Measurements from ENCODE around the gene MDK.
A peak's percentile ranks its signal among the peaks of the same experiment; 100 is the strongest.

MDK gene

DNA sequence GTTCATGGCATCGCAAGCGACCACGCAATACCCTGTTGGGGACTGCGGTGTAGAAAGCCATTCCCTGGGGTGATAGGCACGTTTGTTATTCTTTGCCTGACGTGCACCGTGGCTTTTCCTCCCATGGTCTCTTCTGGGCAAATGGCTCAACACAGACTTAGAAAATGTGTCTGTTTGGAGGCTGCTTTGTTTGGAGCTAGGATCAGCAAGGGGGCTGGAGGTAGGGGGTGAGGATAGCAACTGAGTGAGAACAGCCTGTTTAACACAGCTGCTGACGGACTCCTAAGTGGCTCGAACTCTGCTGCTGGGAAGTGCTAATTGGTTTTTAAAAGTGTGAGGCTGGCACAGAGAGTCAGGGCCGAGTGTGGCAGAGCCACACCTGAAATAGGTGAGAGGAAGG lies 26.2 kb downstream of the MDK start:
- no peak for DNase-seq

DNA sequence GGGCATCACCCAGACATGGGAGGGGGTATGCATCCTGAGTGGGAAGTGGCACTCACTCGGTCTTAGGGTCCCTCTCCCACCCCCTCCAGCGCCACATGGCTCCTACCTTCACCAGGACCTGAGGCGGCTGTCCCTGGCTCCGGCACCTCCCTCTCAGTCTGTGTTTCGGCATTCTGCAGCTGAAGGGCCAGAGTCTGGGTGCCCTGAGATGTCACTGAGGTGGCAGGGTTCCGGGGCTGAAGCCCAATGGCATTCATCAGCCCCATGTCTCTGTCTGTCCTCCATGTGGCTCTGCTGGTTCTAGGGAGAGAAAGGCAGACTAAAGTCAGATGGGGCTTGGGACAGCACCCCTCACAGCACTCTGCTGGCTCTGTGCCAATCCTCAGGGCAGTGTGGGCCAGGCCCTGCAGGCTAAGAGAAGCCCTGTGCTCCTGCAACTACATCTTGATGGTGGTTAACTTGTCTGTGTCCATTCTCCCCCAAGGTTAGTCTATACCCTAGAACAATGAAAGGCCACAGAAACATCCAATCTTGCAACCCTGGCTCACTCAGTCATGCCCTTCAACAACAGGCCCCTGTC lies 27.0 kb downstream of the MDK start:
- DNase-seq, result no peak

DNA sequence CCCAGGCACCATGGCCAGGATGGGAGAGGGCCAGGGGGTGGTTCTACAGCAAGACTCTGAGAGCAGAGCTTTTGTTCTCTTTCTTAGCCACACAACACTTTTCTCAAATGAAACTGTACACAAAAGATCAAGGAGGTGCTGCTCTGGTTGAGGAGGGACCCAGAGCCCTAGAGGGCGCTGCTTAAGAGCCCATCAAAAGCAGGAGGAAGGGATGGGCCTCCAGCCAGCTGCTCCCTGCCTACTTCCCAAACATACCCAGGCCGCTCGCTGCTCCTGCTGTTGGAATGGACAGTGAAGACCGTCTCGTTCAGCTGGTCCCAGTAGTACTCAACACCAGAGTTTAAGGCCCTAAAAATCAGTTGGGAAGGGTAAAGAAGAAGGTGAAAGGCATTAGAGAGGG lies 28.6 kb downstream of the MDK start:
- DNase-seq, result no peak

DNA sequence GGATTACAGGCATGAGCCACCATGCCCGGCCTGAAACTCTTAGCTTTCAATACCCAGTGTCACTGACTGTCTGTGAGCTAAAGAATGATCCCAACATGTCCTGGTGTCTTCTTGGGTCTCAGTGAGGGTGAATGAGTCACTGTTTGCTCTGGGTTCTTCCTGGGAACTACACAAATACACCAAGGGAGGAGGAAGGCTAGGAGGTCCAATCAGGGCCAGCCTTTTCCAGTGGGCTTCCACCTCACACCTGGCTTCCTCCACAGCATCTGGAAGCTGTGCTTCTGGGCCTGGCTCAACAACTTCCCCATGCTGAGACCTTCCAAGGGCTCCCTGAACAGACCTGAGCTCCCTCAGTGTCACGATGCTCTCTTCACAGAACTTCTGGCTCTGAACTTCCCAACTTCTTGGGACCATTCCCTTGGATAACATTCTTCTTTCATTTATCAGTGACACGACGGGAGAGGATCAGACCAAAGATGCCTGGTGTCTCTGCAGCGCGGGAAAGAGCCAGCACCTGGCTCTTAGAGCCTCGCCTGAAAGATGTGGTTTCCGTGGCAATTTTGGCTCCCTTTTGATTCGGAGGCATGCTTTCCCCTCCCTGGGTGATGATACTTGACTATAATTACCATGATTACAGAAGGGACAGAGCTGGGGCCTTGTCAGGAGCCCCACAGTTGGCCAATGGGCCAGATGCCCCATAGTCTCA lies 32.4 kb downstream of the MDK start:
- peak; percentile 81 for DNase-seq

DNA sequence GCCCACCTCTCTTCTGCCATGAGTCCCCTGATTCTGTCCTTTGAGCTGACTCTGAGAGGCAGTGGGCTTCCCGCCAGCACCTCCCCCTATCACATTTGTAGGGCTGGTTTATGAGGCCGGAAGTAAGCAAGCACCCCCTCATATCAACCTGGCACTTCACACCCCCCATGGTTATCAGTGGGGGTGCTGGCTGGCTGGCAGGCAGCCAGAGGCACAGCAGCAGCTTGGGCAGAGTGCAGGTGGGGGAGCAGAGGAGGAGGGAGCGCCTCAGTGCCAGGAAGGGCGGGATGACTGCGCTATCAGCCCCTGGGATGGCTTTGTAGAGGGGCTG lies 33.0 kb downstream of the MDK start:
- peak; percentile 87 for DNase-seq

DNA sequence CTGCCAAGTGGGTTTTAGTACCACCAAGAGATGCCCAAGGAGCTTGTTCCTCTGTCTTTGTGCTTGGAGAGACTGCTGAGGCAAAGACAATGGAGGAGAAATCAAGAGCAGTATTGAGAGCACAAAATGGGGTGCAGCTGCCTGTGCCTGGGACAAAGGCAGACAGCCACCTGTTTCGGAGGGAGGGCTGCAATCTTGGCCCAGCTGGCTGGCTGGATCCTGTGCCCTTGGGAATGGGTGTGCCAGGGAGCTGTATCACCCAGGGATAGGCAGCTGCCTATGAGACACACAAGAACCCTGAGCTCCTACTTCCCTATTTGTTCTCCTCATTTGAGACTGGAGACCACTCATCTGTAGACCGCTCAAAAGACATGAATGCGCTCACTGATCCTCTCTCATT lies 33.4 kb downstream of the MDK start:
- peak; percentile 89 for DNase-seq

DNA sequence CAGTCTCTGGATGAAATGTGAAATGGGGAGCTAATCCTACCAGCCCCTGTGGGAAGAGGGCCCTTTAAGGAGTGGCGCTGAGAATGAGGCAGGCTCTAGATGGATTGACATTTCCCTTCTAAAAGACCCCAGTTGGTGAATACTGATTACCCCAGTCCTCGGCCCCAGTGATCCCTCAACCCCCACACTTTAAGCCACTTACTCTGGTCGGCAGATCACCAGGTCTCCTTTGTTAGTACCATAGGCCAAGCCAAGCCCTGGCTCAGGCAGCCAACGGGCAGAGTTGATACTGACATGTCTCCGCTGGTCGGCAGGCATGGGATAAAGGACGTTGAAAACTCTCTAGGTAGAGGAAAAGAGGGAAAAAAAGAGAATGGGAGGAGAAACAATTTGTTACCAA lies 36.2 kb downstream of the MDK start:
- DNase-seq, result no peak

DNA sequence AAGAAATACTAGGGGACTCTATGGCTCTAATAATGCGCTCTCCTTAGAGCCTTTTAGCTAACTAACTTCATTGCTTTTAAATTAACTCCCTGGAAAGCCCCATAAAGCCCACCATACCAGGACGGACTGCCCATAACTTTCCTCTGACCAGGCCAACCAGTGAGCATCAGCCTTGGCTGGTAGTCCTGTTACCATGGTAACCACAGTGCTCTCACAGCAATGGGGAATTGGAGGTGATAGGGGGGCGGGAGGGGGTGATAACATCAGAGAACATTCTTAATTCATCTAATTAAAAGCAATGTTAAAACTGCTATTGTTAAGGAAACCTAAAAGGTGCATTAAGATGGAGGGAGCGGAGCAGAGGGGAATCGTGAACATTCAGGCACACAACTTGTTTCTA lies 37.3 kb downstream of the MDK start:
- DNase-seq, result no peak

DNA sequence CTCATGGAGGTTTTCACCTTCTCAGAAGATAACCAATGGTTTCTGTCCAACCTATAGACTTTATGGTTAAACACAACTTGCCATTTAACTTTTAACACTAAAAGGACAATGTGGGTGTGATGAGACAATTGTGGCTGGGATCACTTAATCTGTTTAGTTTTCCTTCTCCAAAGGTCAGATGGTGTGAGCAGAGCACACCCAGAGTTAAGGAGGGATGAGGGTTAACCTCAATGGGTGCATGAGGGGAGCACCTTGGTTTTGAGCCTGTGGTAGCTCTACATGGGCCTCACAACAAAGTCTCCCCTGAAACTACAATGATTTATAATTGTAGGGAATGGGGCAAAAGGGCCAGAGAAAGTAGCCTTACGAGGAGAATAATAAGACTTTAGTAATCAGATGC lies 39.0 kb downstream of the MDK start:
- no peak for DNase-seq

DNA sequence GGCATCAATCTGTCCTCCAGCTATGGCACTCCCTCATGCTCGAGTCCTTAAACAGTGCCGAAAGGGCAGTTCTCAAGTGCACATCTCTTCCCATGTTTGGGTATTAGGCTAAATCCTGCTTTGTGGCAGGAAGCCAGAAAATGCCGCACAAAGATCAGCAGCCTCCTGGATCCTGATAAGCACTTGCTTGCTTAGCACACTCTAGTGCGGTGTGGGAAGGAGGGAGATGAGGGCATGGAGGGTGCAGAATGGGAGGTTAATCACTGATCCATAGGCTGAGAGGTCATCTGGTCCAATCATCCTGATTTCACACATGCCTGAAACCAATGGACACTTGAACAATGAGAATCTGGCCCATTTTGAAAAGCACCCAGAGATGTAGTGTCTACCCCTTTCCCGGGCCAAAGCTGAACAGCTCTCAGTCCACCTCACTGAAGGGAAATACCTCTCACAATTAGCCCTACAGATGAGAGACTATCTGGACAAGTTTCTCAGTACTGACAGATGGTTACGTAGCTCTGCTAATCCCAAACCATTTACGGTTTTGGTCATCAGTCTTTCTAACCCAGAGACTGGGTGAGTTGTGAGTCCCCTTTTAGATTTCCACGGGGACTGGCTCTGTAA lies 39.9 kb downstream of the MDK start:
- no peak for DNase-seq

DNA sequence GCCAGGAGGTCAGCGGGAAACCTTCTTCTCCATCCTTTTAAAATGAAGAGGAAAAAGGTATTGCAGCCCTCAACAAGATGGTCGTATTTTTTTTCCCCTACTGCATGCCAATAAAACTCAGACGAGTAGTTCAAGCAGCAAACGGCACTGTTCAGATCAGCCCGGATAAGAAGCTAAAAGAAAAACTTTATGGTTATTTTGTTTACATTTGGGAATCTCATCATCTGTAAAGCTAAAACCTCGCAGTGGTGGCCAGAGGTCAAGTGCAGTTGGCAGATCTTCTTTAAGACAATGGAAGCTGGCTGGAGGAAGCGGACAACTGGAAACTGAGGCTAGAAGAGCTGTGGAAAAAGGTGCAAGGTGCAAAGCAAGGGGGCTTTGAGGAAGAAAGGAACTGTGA lies 41.1 kb downstream of the MDK start:
- no peak for DNase-seq

DNA sequence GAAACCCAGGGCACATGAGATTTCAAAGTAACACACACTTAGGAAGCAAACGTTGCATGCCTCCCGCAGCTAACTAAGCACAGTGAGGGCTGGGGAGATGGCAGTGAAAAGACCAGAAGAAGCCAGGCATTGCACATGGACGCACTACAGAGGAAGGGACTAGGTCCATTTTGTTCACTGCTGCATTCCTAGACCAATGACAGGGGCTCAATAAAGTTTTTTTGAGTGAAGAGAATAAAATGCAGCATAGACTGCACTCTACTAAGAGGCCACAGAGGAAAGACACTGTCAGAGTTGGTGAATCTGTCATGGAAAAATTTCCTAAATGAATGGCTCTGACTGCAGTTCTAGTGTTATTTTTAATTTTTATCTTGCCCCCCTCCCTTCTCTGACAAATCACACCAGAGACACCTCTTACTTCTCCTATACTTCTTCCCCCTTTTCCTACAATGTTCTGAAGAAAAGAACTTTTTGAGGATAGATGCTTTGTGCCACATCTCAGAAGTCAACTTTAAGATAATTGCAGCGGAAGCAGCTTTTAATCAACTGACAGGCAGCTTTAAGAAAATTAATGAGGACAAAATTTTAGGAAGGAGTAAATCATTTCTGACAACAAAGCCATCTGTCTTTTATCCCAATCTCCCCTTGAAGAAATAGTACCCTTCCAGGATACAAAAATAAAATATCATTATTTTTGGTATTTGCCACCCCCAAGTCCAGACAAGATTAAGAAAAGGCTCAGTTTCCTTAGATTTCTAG lies 44.9 kb downstream of the MDK start:
- DNase-seq, result no peak

DNA sequence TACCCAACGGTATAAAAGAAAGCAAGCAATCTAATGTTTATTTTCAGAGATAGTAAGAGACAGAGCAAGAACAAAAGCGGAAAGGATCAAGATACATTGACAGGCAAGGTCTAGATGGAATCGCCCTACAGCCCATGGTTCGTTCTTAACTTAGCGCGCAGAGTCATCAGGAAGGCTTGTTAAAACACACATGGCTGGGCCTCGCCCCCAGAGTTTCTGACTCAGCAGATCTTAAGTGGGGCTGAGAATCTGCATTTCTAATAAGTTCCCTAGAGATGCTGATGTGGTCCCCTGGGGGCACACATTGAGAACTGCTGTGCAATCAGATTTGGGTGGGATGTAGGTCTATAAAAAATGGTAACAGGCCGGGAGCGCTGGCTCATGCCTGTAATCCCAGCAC lies 45.9 kb downstream of the MDK start:
- no peak for DNase-seq

DNA sequence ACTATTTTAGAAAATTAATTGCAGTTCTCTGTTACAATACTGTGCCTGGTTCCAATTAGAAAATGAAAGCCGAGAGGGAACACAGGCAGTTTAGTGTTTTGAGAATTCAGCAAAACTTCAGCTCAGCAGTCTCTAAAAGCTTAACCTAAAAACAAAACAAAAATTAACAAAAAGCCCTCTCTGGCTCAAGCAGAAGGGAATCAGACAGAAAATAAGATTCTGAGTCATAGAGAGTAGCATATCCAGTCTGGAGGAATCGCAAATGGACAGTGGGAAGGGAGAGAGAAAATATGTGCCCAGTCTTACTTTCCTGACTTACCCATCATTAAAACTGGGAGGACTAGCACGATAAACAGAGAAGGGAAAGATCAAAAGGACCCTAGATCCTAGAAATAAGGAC lies 48.2 kb downstream of the MDK start:
- no peak for DNase-seq

DNA sequence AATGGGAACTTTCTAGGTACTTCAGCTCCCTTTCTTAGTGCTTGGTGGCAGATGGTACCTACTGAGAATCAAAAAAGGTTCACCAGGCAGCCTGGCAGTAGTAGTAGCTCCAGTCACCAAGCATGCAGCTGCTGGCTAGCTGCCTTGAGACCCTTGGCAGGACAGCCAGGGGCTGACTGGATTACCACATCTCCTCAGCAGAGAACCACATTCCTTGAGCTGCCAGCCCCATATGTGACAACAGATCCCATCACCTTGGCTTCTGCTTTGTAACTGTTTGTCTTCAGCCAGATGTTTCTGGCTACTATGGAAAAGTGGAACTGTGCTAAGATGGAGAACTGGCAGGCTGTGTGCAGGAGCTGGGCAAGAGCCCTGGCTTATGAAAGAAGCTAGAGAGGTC lies 49.7 kb downstream of the MDK start:
- no peak for DNase-seq

Measured in NCI-H2171 treated with DMSO at 0.1 percent for 48 hours (cell line).